ENCODE data around the gene KANSL1.

DNA sequence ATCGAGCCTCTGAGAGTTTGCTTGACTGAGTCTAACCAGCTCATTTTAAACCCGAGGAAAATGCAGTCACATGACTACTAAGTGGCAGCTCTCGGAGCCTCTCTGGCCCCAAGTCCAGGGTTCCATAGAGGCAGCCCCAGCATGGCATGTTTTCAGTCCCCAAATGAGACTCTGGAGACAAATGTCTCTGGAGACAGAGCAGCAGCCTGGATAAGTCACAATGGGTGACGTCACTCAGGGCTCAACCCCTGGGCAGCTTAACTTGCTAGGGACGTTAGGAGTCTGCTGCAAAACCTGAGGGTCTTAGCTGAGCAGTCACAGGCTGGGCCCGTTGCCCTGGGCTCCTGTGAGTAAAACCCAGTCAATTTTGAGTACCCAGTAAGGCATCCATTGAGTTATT is 201.1 kb downstream of the KANSL1 start:
- TF ChIP-seq RARB (CRISPR knock-in tag; IDR thresholded peaks at IDR 0.05), result no peak
- TF ChIP-seq, protein P1, sequence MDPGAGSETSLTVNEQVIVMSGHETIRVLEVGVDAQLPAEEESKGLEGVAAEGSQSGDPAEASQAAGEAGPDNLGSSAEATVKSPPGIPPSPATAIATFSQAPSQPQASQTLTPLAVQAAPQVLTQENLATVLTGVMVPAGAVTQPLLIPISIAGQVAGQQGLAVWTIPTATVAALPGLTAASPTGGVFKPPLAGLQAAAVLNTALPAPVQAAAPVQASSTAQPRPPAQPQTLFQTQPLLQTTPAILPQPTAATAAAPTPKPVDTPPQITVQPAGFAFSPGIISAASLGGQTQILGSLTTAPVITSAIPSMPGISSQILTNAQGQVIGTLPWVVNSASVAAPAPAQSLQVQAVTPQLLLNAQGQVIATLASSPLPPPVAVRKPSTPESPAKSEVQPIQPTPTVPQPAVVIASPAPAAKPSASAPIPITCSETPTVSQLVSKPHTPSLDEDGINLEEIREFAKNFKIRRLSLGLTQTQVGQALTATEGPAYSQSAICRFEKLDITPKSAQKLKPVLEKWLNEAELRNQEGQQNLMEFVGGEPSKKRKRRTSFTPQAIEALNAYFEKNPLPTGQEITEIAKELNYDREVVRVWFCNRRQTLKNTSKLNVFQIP (CRISPR knock-in tag; IDR thresholded peaks at IDR 0.05; ENCODE audit: borderline replicate concordance, low read depth), result no peak
- TF ChIP-seq, protein P2, sequence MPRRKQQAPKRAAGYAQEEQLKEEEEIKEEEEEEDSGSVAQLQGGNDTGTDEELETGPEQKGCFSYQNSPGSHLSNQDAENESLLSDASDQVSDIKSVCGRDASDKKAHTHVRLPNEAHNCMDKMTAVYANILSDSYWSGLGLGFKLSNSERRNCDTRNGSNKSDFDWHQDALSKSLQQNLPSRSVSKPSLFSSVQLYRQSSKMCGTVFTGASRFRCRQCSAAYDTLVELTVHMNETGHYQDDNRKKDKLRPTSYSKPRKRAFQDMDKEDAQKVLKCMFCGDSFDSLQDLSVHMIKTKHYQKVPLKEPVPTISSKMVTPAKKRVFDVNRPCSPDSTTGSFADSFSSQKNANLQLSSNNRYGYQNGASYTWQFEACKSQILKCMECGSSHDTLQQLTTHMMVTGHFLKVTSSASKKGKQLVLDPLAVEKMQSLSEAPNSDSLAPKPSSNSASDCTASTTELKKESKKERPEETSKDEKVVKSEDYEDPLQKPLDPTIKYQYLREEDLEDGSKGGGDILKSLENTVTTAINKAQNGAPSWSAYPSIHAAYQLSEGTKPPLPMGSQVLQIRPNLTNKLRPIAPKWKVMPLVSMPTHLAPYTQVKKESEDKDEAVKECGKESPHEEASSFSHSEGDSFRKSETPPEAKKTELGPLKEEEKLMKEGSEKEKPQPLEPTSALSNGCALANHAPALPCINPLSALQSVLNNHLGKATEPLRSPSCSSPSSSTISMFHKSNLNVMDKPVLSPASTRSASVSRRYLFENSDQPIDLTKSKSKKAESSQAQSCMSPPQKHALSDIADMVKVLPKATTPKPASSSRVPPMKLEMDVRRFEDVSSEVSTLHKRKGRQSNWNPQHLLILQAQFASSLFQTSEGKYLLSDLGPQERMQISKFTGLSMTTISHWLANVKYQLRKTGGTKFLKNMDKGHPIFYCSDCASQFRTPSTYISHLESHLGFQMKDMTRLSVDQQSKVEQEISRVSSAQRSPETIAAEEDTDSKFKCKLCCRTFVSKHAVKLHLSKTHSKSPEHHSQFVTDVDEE (CRISPR knock-in tag; IDR thresholded peaks at IDR 0.05), result no peak
- TF ChIP-seq, protein P3, sequence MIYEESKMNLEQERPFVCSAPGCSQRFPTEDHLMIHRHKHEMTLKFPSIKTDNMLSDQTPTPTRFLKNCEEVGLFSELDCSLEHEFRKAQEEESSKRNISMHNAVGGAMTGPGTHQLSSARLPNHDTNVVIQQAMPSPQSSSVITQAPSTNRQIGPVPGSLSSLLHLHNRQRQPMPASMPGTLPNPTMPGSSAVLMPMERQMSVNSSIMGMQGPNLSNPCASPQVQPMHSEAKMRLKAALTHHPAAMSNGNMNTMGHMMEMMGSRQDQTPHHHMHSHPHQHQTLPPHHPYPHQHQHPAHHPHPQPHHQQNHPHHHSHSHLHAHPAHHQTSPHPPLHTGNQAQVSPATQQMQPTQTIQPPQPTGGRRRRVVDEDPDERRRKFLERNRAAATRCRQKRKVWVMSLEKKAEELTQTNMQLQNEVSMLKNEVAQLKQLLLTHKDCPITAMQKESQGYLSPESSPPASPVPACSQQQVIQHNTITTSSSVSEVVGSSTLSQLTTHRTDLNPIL (CRISPR knock-in tag; IDR thresholded peaks at IDR 0.05; ENCODE audit: low read depth), result no peak
- TF ChIP-seq CSDC2 (CRISPR knock-in tag; IDR thresholded peaks at IDR 0.05), result no peak
- TF ChIP-seq ZFP3 (CRISPR knock-in tag; IDR thresholded peaks at IDR 0.05), result no peak
